Caco-2 (cell line): Measurements from ENCODE around the gene MYRF. TPM values are rescaled to one million over a fixed set of nuclear protein-coding genes. Genes with fewer than 3 reads are reported as not detected.

ENCODE experiments used
- BruUV-seq: library from RNA; stranded (reverse); fragments of 400-500 nt; replicated peaks from 2 replicates; lab custom pipeline; 2021; lab: Mats Ljungman, UMichigan
- CTCF ChIA-PET: fragments of 300-600 bp; sonication (Branson Sonifier 250); formaldehyde crosslinking; loops from one replicate; lab custom pipeline; 2022; ENCODE audit warnings: antibody characterized with exemption; lab: Charles Lee
- POLR2A ChIA-PET: fragments of 300-600 bp; sonication (Branson Sonifier 250); formaldehyde crosslinking; loops from one replicate; lab custom pipeline; 2022; ENCODE audit warnings: antibody characterized with exemption; lab: Charles Lee
- DNase-seq, 2 experiments: peaks; one replicate each; pipeline versions ENCODE4 v3.0.0 to v3.0.0-alpha.2; 2020 to 2022
- H3K27me3 ChIP-seq: replicated peaks from 2 replicates; pipeline ENCODE4 v1.6.0; 2011; ENCODE audit warnings: low read length; ENCODE audit not compliant: control insufficient read depth, insufficient read depth
- H3K36me3 ChIP-seq: 2 replicates; pipeline ENCODE4 v1.5.1; 2011; ENCODE audit warnings: low read length; ENCODE audit not compliant: control insufficient read depth, insufficient read depth
- H3K4me1 ChIP-seq: fragments of 250-450 bp; sonication (Bioruptor Pico); 2 replicates; pipeline ENCODE4 v1.5.1; 2020; ENCODE audit warnings: mild to moderate bottlenecking
- H3K4me3 ChIP-seq: 2 replicates; pipeline ENCODE4 v1.5.1; 2011; ENCODE audit warnings: low read depth, mild to moderate bottlenecking, control low read depth, low read length
- H3K9me3 ChIP-seq: fragments of 250-450 bp; sonication (Bioruptor Pico); 2 replicates; pipeline ENCODE4 v1.5.1; 2020; ENCODE audit warnings: mild to moderate bottlenecking, moderate library complexity
- H3K27ac Mint-ChIP-seq: one replicate; pipeline ENCODE4 v1.8.0; 2022; ENCODE audit warnings: mixed read lengths; ENCODE audit not compliant: unreplicated experiment
- H3K27me3 Mint-ChIP-seq: one replicate; pipeline ENCODE4 v1.8.0; 2022; ENCODE audit warnings: mixed read lengths; ENCODE audit not compliant: insufficient read depth, unreplicated experiment
- H3K36me3 Mint-ChIP-seq: one replicate; pipeline ENCODE4 v1.8.0; 2022; ENCODE audit warnings: mild to moderate bottlenecking, mixed read lengths; ENCODE audit not compliant: insufficient read depth, unreplicated experiment
- H3K4me1 Mint-ChIP-seq: one replicate; pipeline ENCODE4 v1.8.0; 2022; ENCODE audit warnings: low read depth, mixed read lengths; ENCODE audit not compliant: unreplicated experiment
- H3K4me3 Mint-ChIP-seq: one replicate; pipeline ENCODE4 v1.8.0; 2022; ENCODE audit warnings: mild to moderate bottlenecking, moderate library complexity, mixed read lengths; ENCODE audit not compliant: unreplicated experiment
- H3K9me3 Mint-ChIP-seq: one replicate; pipeline ENCODE4 v1.8.0; 2022; ENCODE audit warnings: mixed read lengths; ENCODE audit not compliant: unreplicated experiment
- intact Hi-C: fragments of 100-400 bp; cut with micrococcal nuclease; formaldehyde crosslinking; loops from one replicate; pipeline ENCODE4 v1.10.0; 2022; ENCODE audit not compliant: unreplicated experiment
- total RNA-seq: library from RNA; stranded (reverse); gene quantifications from 2 replicates; pipeline ENCODE4 v1.2.3, GENCODE V29; 2022
- TF ChIP-seq, protein P1 (sequence below), 2 experiments: fragments of 200-600 bp in 1 of 2; IDR thresholded peaks; 1 replicate in 1 of 2; 2 replicates in 1 of 2; pipeline versions ENCODE4 v1.5.1 to v1.8.0; 2011 to 2022; ENCODE audit warnings: antibody characterized with exemption in 1 of 2, control low read depth in 1 of 2, inconsistent platforms in 1 of 2, low read depth in 1 of 2, low read length in 1 of 2, mild to moderate bottlenecking in 1 of 2, moderate library complexity in 1 of 2; ENCODE audit not compliant: insufficient read depth in 1 of 2, severe bottlenecking in 1 of 2, unreplicated experiment in 1 of 2

The MYRF gene
- total RNA-seq, 1 experiment from 2014 or later = 169 TPM

DNA sequence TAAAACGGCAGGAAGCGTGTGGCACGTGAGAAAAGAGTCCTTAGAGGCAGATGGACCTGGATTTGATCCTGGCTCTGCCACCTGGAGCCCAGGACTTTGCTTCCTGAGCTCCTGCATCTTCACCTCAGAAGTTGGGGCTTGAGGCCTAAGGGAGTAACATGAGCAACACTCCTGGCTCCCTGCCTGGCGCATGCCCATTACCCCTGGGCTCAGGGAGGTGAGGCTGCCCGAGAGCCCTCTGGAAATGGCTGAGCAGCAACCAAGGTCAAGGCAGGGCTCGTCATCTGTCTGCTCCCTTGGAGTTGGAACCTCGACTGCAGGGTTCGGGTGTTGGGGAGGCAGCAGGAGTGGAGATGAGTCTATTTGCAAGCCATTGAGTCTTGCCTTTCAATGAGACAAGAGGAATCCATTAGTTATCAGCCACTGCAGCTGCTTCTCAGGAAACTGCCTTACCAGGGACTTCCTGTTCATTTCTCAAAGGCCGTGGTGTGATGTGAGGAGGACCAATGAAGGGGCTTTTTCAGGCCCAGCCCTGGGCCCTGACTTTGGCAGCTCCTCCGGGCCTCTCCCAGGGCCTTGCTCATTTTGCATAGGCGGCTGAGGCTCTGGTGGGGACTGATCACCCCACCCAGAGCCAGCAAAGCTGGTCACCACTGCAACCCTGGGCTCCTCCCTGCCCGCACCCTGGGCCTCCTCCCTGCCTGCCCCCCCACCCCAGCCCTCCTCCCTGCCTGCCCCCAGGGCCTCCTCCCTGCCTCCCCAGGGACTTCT is 82.0 kb downstream of the MYRF start:
- ChIA-PET POLR2A (no interaction called here), CTCF (interaction anchor here (1.2 kb wide), 1 partner anchor 20 kb away, joined by 4 read pairs; no protein-coding TSS in a partner anchor)
- intact Hi-C loops = no loop called here
- Mint-ChIP-seq H3K36me3 (peaks cover 5% of the 10 kb centered on the region), H3K27me3 (no peaks in the 10 kb centered on the region), H3K9me3 (no peaks in the 10 kb centered on the region), H3K4me3 (no peak overlapping the region), H3K4me1 (peaks cover 8% of the 10 kb centered on the region), H3K27ac (no peak overlapping the region)
- H3K27me3 ChIP-seq = no peaks in the 10 kb centered on the region
- H3K9me3 ChIP-seq = no peaks in the 10 kb centered on the region
- H3K4me1 ChIP-seq = 0 out of 2 replicates have a peak, but pooled peaks cover 9% of the 10 kb centered on the region
- BruUV-seq = no TSS peak
- no peak overlapping the region for H3K4me3 ChIP-seq
- TF ChIP-seq, protein P1, sequence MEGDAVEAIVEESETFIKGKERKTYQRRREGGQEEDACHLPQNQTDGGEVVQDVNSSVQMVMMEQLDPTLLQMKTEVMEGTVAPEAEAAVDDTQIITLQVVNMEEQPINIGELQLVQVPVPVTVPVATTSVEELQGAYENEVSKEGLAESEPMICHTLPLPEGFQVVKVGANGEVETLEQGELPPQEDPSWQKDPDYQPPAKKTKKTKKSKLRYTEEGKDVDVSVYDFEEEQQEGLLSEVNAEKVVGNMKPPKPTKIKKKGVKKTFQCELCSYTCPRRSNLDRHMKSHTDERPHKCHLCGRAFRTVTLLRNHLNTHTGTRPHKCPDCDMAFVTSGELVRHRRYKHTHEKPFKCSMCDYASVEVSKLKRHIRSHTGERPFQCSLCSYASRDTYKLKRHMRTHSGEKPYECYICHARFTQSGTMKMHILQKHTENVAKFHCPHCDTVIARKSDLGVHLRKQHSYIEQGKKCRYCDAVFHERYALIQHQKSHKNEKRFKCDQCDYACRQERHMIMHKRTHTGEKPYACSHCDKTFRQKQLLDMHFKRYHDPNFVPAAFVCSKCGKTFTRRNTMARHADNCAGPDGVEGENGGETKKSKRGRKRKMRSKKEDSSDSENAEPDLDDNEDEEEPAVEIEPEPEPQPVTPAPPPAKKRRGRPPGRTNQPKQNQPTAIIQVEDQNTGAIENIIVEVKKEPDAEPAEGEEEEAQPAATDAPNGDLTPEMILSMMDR (IDR thresholded peaks at IDR 0.05; ENCODE audit: insufficient read depth in 1 of 2, low read depth in 1 of 2, low read length in 1 of 2, severe bottlenecking in 1 of 2, unreplicated experiment in 1 of 2) = no peak
- H3K36me3 ChIP-seq = no peaks in the 10 kb centered on the region
- no peak for DNase-seq

DNA sequence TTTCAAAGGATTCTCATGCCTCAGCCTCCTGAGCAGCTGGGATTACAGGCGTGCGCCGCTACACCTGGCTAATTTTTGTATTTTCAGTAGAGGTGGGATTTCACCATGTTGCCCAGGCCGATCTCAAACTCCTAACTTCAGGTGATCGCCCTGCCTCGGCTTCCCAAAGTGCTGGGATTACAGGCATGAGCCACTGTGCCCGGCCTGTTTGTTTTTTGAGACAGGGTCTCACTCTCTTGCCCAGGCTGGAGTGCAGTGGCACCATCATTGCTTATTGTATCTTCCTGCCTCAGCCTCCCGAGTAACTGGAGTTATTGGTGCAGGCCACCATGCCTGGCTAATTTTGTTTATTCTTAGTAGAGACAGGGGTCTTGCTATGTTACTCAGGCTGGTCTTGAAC is 83.8 kb downstream of the MYRF start:
- Mint-ChIP-seq H3K4me3 (no peak overlapping the region), H3K4me1 (no peaks in the 10 kb centered on the region), H3K9me3 (no peaks in the 10 kb centered on the region), H3K27me3 (no peaks in the 10 kb centered on the region), H3K36me3 (peaks cover 5% of the 10 kb centered on the region), H3K27ac (no peak overlapping the region)
- Histone ChIP-seq H3K4me1 (no peaks in the 10 kb centered on the region), H3K27me3 (no peaks in the 10 kb centered on the region), H3K4me3 (no peak overlapping the region), H3K9me3 (no peaks in the 10 kb centered on the region), H3K36me3 (no peaks in the 10 kb centered on the region)
- ChIA-PET CTCF (no interaction called here), POLR2A (no interaction called here)
- intact Hi-C loops = no loop called here
- BruUV-seq = no TSS peak
- TF ChIP-seq, protein P1 (IDR thresholded peaks at IDR 0.05; ENCODE audit: insufficient read depth in 1 of 2, low read depth in 1 of 2, low read length in 1 of 2, severe bottlenecking in 1 of 2, unreplicated experiment in 1 of 2) = no peak
- DNase-seq = no peak

DNA sequence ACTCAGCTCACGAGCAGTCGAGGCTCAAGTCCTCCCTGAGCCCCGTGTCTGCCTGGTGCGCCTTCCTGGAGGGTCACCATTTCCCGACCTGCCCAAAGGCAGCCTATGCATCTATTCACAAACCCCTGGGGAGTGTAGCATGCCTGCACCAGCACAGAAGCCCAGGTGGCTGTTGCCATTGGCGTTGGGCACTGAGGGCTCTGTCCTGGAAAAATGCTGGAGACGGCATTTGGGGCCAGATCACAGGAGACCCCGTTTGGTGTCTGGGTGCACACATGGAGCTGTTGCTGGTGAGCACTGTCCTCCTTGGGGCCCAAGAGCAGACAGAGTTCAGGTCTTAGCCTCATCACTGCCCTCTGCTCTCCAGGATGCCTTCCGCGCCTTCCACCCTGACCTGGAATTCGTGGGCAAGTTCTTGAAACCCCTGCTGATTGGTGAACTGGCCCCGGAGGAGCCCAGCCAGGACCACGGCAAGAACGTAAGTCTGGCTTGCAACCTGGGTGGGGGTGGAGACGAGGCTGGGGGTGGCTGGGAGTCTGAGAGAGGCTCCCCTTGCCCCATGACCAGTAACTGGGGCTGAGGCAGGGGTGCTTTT is 85.1 kb downstream of the MYRF start:
- Mint-ChIP-seq H3K4me3 (no peak overlapping the region), H3K27ac (no peak overlapping the region), H3K9me3 (no peaks in the 10 kb centered on the region), H3K4me1 (no peaks in the 10 kb centered on the region), H3K27me3 (no peaks in the 10 kb centered on the region), H3K36me3 (peaks cover 5% of the 10 kb centered on the region)
- DNase-seq = no peak
- intact Hi-C loops = no loop called here
- TF ChIP-seq, protein P1 (IDR thresholded peaks at IDR 0.05; ENCODE audit: insufficient read depth in 1 of 2, low read depth in 1 of 2, low read length in 1 of 2, severe bottlenecking in 1 of 2, unreplicated experiment in 1 of 2) = no peak
- no TSS peak for BruUV-seq
- Histone ChIP-seq H3K27me3 (no peaks in the 10 kb centered on the region), H3K4me3 (no peak overlapping the region), H3K4me1 (no peaks in the 10 kb centered on the region), H3K36me3 (peaks cover 2% of the 10 kb centered on the region; the same call in 1 of the 2 replicates), H3K9me3 (no peaks in the 10 kb centered on the region)
- ChIA-PET CTCF (no interaction called here), POLR2A (no interaction called here)

Other genes starting within 250 kb of the MYRF start
- gene LRRC10B, start 243.9 kb upstream of the MYRF start, total RNA-seq = 0.34 TPM in 1 of 2 replicates, not detected in the other
- 32.8 and 33.5 TPM in 2 replicates for gene SYT7, start 171.6 kb upstream of the MYRF start, total RNA-seq
- gene DAGLA, start 72.2 kb upstream of the MYRF start, total RNA-seq = 9.4 and 9.5 TPM in 2 replicates
- gene TMEM258, start 40.0 kb downstream of the MYRF start, total RNA-seq = 190 and 197 TPM in 2 replicates
- 83.4 and 86.1 TPM in 2 replicates for gene FEN1, start 40.3 kb downstream of the MYRF start, total RNA-seq
- gene FADS1, start 64.4 kb downstream of the MYRF start, total RNA-seq = 108 and 116 TPM in 2 replicates
- 30.6 and 36.3 TPM in 2 replicates for gene FADS2, start 75.7 kb downstream of the MYRF start, total RNA-seq
- gene FADS3, start 138.9 kb downstream of the MYRF start, total RNA-seq = 26.1 and 32.7 TPM in 2 replicates
- 8.3 and 10.6 TPM in 2 replicates for gene RAB3IL1, start 164.9 kb downstream of the MYRF start, total RNA-seq
- gene BEST1, start 197.7 kb downstream of the MYRF start, total RNA-seq = 4.7 and 6.7 TPM in 2 replicates
- gene FTH1, start 215.0 kb downstream of the MYRF start, total RNA-seq = 1,282 and 1,565 TPM in 2 replicates